Amniotic stem cell (primary cell): ENCODE data around the gene GCG.

ENCODE experiments used
- DNase-seq: peaks from one replicate; lab custom pipeline; 2025; lab: John Stamatoyannopoulos, UW

Gene GCG

GRCh38 chr2:162152147-162152546, at the start of gene GCG:
Gene GCG, minus strand, starts transcription at chr2:162152247. Its CDS starts 3,069 bp downstream, at chr2:162149178.
- DNase-seq: no peak

- DNase-seq: no peak
Observed at GRCh38 chr2:162200636-162201035, 48.6 kb upstream of the GCG start.

DNA sequence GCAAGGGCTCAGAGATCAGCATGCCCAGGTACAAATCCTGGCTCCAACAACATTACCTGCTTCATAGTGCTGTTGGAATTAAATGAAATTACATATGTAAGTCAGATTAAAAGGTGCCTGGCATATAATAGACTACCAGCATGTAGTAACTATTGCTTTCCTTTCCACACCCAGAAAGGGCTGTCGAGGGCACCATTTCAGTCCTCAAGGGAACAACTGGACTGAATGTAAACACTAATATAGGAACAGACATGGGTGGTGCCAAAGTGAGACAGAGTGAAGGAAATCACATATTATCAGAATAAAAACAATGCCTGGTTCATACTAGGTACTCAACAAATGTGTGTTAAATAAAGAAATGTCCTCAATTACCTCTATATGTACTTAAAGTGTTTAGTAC, 47.9 kb upstream of the GCG start:
- no peak for DNase-seq

- DNase-seq: no peak
Observed at GRCh38 chr2:162198239-162198638, 46.2 kb upstream of the GCG start.

- DNase-seq: no peak
Observed at GRCh38 chr2:162197069-162197825, 45.2 kb upstream of the GCG start.

GRCh38 chr2:162196638-162197037, 44.6 kb upstream of the GCG start:
- no peak for DNase-seq

DNA sequence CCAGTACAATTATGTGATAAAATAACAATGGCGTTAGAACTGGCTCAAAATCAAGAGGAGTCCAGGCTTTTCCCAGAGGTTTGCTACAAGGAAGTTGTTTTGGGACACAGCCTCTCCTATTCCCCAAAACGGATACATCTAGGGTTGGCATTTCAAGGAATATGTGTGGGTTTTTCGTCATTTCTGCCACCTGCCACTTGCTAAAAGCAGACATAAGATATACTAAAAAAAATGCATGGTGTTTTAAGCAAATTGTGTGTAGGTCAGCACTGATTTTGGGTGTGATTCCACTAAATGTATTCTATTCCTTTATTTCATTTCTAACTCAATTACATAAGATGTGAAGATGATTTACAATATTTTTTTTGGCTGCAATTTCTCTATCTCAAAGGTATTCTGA, 36.4 kb upstream of the GCG start:
- DNase-seq: no peak

- no peak for DNase-seq
Observed at GRCh38 chr2:162185541-162186232, 33.6 kb upstream of the GCG start.

GRCh38 chr2:162184821-162185450, 32.9 kb upstream of the GCG start:
- DNase-seq: no peak

DNA sequence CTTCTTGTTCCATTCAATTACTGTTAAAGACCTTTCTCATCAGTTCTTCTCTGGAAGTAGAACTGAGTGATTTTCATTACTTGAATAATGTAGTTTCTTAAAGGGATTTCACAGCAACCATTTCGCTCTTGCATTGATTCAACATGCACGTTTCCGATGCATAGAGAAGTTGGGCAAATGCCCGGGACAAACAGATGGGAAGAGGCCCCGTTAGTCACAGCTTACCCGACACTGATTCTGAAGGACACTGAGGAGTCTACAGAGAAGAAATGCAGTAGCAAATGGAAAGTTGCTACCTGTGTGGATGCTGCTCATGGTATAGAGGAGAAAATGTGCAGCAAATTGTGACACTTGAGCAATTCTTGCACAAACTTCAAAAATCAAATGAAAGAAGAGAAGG, 32.3 kb upstream of the GCG start:
- DNase-seq: no peak

DNA sequence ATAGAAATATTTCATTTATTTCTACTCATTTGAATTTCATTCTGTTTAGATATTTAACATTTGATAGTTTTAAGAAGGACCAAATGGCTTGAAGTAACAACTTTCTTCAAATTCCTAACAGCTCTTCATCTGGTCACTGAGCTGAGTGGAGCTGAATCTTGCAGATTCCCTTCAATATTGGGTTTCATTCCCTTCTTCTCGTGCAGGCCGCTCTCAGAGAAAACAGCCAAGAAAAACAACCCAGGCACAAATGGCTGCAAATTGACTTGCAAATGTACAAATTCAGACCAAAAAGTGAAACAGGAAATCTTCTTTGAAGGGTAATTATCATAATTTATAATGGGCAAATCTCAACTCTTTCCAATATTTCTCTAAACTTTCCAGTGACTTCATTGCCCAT, 30.3 kb upstream of the GCG start:
- no peak for DNase-seq

DNA sequence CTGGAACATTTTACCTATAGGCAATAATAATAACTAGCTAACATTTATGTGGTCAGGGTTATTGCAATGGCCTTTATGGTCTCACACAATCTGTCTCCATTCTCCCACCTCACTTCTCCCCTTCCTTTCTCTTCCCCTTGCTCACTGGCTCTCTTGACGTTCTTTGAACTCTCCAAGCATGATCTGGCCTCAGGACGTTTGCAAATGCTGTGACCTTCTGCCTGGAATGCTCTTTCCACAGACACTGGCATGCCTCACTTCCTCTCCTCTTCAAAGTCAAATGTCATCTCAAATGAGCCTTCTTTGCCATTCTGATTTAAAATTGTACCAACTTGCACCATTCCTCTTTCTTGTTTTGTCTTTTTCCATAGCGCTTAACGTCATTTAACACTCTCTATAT, 25.3 kb upstream of the GCG start:
- no peak for DNase-seq

DNA sequence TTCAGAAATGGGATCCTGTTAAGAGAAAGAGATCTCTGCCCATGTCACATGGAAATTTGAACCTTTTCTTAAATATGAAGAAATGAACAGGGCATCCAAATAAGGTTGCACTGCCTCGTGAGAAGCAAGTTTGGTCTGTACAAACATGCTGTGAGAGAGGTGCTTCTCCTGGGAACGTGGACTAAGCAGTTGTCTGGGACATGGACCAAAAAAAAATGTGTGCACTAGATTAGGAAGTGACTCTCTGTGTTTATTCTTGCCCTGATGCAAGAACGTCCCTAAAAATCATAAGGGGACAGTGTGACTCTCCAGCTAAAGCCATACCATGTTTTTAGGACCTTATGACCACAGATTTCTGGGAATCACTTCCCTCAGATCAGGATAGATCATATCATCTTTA, 23.7 kb upstream of the GCG start:
- no peak for DNase-seq

DNA sequence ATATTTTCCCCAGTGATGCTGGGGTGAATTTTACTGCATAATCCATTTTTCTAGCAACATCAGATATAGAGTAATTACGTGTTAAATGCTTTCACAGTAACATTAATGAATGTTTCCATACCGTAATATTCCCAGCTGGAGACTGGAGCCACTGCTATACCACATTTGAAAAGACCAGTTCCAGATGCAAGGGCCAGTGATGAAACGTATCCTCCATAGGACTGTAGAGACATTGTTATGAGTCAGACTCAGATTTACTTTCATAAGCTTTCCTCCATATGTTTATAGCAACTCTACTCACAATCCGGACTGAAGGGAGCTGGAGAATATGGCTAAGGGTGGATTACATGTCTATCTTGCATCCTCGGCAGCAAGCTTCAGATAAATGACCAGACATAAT, 22.7 kb upstream of the GCG start:
- DNase-seq: no peak

DNA sequence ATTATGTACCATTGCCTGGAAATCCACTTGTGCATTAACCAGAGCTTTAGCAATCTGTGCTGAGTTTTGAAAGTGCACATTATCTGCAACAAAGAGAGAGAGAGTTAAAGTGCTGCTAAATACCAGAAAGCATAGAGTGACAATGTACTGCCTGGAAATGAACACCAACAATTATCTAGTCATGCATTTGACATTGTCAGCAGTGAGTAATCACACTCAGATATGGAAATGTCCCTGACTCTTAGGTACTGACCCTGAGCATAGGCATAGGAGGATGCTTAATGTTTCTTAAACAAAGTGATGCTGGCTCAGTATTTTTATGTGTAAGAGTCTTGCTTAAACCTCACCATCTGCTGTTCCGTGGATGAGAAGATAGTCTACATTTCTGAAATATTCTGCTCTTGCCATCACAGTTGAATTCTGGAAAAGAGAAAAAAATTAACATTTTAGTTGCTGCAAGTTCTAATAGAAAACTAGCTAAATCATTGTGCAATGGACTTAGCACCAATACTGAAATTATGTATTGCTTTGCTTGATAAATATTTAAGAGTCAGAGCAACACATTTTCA, 20.8 kb upstream of the GCG start:
- no peak for DNase-seq

GRCh38 chr2:162166745-162167144, 14.7 kb upstream of the GCG start:
- DNase-seq: no peak

- DNase-seq: no peak
Observed at GRCh38 chr2:162166174-162166573, 14.1 kb upstream of the GCG start.

DNA sequence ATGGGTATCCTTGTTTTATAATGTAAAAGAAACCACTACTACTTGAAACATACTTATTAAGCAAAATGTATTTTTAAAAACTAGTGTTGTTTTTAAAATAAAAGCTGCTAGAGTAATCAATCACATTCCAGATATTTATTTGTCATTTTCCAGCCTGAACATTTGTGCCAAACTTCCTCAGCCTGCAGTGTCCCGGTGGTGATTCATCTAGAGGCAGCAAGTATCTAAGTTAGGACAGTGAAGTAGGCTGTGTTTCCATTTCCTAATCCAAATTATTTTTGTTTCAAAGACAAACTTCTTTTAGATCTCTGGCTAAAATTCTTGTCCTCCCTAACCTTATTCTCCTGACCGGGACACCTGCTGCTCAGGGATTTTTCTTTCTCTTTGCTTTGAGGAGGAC, 12.8 kb upstream of the GCG start:
- DNase-seq: no peak

DNA sequence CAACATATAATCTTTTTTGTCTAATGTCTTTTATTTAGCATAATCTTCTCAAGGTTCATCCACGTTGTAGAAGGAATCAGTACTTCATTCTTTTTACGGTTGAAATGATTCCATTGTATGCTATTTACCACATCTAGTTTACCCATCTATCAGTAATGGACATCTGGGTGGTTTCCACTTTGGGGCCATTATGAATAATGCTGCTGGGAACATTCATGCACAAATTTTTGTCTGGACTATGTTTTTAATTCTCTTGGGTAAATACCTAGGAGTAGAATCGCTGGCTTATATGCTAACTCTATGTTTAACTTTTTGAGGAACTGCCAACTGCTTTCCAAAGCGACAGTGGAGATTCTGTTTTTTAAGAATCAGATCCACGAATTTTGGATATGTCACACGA, 7.4 kb upstream of the GCG start:
- DNase-seq: no peak

- no peak for DNase-seq
Observed at GRCh38 chr2:162156149-162156548, 4.1 kb upstream of the GCG start.

DNA sequence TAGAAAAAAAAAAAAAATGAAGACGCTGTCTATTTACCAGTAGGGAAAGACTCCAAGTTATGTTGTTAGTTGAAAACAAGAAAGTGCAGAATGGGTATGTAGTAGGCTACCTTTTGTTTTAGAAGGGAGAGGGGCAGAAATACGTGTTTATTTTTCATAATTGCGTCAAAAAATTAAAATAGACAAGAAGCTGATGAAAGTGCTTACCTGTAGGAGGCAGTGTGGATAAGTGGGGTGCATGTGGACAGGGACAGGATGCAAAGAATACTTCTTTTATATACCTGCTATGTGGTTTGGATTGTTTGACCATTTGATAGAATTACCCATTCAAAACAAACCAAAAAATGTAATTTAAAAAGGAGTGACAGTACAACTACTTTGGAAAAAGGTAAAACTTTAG, 3.0 kb upstream of the GCG start:
- no peak for DNase-seq

- DNase-seq: no peak
Observed at GRCh38 chr2:162153608-162154224, 1.7 kb upstream of the GCG start.

GRCh38 chr2:162149940-162150339, 2.1 kb downstream of the GCG start:
- no peak for DNase-seq
